ENCODE measurements around the gene TUBB1.
"Not testable (repeated sequence)": the region's sequence is repeated elsewhere in the genome, so short reads cannot be mapped to it uniquely, and the experiment has no call there.

TUBB1 gene

DNA sequence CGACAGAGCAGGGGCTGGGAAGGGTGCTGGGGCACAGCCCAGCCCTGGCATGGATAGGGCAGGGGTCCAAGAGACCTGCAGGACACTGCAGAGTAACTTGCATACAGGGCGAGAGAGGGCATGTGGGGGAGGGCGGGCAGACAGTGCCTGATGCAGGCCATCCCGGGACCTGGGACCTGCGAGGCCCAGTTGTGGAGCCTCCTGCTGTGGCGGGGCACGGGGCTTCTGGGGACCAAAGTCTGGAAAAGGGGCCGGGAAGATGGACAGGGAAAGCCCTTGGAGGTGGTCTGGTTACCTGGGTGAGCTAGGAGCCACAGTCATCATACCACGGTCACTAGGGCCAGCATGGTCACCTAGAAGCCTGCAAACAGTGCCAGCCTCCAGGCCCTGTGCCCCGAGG lies 412 bp upstream of the TUBB1 start:
- in situ Hi-C loops (cut with MboI; ENCODE audit: low sequenced_read_pairs), result no loop called here

DNA sequence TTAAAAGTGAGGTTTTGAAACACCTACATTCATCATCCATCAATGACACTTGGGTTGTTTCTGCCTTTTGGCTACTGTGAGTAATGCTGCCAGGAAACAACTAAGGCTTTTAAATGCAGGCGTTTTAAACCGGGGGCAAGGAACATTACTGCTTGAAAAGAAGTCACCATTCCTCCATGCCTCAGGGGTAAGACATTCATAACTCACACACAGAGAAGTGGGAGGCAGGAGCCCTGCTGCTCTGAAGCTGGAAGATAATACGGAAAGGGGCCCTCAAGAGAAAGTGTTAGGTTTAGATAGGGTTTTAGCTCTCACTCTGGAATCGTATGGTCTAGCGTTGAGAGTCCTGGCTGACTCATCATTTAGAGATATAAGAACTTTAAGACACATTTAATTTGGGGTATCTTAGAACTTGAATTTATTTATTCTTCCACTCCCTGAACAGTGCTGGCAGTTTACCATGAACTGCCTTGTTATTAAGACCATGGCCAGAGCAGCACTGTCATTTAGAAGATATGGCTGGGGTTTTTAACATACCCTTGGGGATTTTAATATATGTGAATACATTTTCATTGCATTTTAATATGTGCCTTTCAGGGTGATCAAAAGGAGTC lies 1.8 kb downstream of the TUBB1 start:
- in situ Hi-C loops (cut with MboI; ENCODE audit: low sequenced_read_pairs), result no loop called here

DNA sequence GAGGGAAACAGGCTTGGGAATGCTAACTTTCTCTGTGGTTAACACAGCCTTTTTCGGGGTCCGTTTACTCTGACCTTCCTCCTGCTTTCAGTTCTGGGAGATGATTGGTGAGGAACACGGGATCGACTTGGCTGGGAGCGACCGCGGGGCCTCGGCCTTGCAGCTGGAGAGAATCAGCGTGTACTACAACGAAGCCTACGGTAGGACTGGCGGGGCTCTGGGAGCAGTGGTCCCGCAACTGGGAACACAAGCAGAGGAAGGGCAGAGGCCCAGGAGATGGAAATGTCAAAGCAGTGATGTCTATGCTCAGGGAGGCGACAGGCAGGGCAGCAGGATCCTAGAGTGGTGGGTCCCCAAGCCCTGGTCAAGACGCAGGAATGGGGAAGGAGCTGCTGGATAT lies 3.5 kb downstream of the TUBB1 start:
- in situ Hi-C loops (cut with MboI; ENCODE audit: low sequenced_read_pairs), result no loop called here

DNA sequence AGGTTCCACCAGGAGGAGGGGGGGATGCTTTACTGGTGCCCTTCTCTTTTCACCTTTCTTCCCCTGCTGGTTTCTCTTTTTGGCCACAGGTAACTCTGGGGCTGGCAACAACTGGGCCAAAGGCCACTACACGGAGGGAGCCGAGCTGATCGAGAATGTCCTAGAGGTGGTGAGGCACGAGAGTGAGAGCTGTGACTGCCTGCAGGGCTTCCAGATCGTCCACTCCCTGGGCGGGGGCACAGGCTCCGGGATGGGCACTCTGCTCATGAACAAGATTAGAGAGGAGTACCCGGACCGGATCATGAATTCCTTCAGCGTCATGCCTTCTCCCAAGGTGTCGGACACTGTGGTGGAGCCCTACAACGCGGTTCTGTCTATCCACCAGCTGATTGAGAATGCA lies 4.4 kb downstream of the TUBB1 start:
- in situ Hi-C loops (cut with MboI; ENCODE audit: low sequenced_read_pairs), result no loop called here

DNA sequence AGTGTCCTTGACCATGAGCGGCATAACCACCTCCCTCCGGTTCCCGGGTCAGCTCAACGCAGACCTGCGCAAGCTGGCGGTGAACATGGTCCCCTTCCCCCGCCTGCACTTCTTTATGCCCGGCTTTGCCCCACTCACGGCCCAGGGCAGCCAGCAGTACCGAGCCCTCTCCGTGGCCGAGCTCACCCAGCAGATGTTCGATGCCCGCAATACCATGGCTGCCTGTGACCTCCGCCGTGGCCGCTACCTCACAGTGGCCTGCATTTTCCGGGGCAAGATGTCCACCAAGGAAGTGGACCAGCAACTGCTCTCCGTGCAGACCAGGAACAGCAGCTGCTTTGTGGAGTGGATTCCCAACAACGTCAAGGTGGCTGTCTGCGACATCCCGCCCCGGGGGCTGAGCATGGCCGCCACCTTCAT lies 4.9 kb downstream of the TUBB1 start:
- in situ Hi-C loops (cut with MboI; ENCODE audit: low sequenced_read_pairs), result no loop called here

DNA sequence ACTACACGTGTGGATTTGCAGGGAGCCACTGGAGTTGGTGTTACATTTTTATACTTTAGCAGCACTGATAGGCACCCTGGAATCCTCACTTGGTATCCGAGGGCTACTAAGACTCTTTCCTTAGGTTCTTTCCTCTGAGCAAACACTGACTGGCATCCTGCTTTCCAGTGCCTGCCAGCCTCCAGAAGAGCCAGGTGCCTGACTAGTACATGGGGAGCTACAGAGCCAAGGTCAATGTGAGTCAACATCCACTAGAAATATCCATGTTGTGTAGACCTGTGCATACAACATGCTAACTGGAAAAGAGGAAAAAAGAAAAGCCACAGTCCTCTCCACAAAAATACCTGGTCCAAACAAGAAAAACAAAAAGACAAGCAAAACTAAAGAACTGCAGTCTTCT lies 5.9 kb downstream of the TUBB1 start:
- in situ Hi-C loops (cut with MboI; ENCODE audit: low sequenced_read_pairs), result no loop called here

DNA sequence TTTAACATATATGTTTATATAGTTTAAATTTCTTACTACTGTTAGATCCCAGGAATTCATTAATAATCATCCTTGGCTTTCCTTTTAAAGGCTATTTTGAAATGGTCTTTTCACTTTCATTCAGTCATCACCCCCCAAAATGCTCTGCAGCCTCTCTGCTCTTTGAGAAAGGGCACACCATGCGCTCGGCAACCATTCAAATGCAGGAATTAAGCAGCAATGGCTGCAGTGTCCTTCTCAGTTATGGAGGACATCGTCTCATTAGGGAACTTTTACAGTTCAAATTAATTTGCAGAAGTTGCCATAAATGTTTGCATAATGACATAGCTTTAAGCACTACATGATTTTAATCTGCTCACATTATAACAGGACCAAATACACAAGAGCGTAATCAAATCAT lies 6.3 kb downstream of the TUBB1 start:
- in situ Hi-C loops (cut with MboI; ENCODE audit: low sequenced_read_pairs), result no loop called here

DNA sequence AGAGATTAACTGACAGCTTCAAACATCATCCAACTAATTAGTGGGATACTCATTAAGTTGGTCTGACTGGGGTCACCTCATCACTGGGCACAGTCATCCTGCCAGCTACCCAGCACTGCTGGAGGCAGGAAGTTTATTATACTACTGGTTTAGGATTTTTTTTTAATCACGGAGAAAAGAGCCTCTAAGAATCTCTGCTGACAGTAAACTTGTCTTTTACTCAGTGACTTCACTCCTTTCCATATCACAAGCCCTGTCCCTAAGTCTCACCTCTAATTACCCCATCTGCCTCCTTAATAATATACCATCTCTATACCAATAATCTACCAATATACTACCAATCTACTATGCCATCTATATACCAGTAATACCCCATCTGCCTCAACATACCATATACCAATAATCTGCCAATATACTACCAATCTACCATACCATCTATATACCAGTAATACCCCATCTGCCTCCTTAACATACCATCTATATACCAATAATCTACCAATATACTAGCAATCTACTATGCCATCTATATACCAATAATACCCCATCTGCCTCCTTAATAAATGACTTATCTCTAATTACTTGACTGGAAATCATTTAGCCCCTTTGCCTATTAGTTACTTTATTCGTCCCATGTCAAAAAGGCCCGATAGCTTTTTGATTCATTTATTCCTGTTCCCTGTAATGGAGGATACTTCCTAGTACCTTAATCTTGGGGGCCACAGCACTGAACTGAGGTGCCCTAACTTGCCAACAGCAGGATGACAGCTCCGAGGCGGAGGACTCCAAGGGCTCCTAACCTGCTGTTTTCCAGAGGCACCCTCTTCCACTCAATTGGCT lies 7.9 kb downstream of the TUBB1 start:
- in situ Hi-C loops (cut with MboI; ENCODE audit: low sequenced_read_pairs), result no loop called here

DNA sequence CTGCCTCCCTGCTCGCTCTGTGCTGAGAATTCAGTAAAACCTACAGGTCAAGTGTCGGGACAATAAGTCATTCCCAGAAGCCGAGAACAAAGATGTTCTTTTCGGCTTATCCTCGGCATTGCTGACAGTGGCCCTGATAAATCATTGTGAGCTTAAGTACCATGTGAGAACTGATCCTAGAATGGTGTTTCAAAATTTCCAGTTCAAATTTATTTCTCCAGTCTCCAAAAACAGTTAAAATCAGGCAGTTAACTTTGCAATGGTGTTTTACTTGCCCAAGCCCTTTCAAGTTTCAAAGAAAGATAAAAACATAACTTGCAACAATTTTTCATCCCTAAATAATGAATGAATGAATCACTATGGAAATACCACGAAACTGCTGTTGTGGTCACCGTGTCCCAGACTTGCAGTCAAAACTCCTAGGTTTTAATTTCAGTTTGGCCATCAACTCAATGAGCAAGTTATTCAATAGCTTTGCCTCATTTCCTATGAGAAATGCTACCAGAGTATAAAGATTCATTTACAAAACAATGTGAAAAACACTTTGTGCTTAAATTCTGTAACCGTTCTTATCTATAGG lies 8.6 kb downstream of the TUBB1 start:
- in situ Hi-C loops (cut with MboI; ENCODE audit: low sequenced_read_pairs), result no loop called here

DNA sequence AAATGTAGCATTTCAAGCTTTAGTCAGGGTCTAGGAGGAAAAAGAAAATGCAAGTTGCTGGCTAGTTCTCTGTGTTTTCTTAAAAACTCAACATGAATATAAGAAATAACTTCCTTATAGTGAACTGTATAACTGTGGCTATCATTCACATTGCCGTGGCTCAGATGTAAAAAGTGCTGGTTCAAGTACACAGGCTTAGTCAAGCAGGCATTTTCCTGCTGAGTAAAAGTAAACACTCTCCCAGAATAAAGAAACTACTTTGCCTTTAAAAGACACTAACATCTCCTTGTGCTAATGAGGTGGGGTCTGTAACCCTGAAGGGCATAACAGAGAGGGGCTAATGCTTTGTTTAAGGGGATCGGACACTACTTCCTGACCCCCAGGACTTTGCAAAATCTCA lies 9.6 kb downstream of the TUBB1 start:
- in situ Hi-C loops (cut with MboI; ENCODE audit: low sequenced_read_pairs), result no loop called here

DNA sequence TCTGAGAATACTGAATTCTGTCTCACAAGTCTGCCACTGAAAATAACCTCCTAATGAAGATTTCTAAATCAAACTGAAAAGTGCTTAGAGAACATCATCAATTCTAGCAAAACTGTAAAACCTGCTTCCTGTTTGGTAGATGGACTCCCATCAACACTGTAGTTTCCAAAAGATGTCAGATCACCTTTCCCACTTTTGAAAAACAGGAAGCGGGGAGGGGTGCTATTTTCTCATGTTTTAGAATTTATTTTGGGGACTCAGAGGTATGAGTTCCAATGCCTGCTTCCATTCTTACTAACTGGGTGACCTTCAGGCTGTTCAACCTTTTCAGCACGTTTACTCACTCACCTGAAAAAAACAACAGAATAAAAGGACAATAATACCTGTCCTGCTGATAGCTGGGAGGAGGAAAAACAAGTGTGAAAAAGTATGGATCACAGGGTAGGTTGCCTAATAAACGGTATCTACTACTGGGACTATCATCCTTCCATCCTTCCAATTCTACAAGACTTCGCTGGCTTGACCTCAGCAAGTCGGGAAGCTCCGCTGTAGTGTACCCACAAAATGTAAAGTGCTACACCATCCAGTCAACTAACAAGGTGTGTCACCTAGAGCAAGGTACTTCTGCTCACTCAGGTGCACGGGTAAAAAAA lies 11.8 kb downstream of the TUBB1 start:
- in situ Hi-C loops (cut with MboI; ENCODE audit: low sequenced_read_pairs), result no loop called here

DNA sequence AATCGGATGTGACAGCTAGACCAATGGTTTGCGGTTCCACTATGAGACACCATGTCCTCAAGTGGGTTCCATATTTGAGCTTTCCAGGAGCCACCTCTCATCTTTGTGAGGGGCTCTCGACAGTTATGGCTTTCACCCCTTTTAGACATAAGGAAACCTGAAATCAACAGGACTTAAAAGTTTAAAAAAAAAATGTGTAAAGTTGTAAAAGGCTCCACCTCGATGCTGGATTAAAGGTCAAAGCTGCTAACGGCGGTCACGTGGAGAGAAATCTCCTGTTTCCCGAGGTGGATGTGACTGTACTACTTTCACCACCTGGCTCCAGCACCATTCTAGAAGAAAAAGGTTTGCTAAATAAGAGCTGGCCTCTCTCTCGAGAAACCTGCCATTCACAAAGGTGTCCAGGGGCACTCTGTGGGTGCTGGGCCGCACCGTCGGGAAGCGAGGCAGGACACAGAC lies 12.4 kb downstream of the TUBB1 start:
- in situ Hi-C loops (cut with MboI; ENCODE audit: low sequenced_read_pairs), result no loop called here

DNA sequence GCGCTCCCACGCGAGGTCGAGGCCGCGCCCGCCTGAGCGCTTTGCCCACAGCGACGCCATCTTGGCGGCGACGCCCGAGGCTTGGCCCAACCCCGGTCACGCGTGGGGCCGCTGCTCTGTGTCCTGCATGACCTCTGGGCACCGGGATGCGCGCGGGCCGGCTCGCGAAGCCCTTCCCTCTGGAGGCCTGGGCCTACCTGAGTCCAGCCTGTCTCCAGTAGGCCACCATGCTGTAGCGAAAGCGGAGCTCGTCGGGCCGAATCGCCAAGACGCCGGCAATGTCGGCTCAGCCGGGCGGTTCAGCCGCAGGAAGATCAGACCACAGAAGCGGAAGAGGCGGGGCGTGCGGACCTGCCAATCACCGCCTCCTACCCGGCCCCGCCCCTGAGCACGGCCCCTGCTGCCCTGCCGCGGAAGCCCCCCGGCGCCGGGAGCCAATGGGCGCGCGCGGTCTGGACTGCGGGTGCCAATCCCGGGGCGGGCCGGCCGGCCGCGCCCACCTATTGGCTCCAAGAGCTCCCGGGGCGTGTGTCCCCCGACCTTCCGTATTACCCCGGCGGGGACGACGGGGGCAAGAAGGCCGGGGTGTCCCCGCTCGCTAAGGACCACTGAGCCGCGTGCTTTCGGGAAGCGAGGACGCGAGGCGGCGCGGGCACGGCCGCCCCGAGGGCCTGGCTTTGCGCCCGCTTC lies 12.9 kb downstream of the TUBB1 start, which contains the start of gene ATP5F1E:
Gene ATP5F1E (minus strand): TSS at position 313 of the 690 bp plus-strand sequence. CDS start 84 bp downstream, at position 229.
- in situ Hi-C loops (cut with MboI; ENCODE audit: low sequenced_read_pairs), result no loop called here

DNA sequence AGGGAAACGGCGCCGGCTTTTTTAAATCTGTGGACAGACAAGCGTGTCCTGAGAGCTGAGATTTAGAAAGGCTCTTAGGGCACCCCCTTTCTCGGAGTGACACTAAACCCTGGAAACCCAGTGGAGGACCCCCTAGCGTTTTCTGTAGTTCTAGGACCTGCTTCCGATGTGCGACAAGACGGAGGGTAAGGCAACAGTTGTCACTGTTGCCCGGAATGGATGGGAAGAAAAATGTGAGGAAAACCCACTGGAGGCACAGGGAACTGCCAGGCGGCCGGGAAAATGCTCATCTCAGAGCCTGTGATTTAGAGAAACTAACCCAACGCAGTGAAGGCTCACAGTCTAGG lies 13.5 kb downstream of the TUBB1 start:
- in situ Hi-C loops (cut with MboI; ENCODE audit: low sequenced_read_pairs), result no loop called here

DNA sequence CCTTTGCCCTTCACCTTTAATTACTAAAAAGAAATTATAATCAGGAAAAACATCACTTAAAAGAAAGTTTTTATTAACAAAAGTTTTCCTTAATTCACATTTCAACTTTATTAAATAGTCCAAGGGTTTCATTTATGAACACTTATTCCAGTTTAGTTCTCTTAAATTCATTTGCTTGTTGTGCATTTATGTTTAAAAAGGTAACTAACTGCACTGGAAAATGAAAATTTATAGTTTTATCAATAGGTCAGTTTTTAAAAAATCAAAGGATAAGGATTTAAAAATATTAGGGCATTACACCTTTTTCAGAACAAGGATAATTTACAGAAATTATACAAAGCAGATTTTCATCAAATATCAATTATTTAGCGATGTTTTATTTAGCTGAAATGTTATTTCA lies 13.9 kb downstream of the TUBB1 start:
- in situ Hi-C loops (cut with MboI; ENCODE audit: low sequenced_read_pairs), result no loop called here

DNA sequence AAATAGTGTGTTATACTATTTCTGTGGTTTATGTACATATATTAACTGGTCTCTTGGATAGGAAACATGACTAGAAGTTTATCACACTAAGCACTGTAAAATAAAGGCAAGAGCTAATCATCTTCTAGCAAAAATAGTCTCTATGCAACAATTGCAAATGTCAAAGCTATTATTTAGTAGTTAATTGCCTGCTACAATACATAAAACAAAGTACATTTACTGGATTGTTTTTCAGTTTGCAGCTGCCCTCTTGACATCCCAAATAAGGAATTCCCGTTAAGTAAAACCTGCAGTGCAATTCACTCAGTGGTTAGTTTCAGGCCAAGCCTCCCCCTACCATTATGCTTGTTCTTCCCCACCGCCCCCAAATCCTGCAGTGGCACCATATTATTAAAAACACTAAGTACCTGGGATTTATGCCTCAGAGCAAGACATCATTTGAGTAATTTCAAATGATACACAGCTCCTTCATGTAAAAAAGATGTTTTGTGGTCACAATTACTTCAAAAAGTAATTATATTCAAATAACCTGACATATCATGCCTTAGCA lies 14.5 kb downstream of the TUBB1 start:
- in situ Hi-C loops (cut with MboI; ENCODE audit: low sequenced_read_pairs), result no loop called here

DNA sequence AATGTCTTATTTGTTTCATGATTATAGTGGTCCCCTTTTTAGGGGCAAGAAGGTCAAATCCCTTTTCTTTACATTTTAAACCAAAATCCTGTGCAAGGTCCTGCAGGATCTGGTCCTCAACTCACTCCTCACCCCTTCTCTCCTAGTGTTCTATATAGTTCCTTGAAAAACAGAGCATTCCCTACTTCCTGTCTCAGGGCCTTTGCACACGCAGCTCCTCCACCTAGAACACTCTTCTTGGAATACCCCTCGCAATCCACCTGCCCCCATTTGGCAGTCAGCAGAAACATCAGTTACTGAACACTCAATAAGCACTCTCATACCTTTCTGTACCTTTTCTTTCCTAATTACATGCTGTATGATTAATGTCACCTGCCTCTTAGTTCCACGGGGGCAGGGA lies 16.2 kb downstream of the TUBB1 start:
- in situ Hi-C loops (cut with MboI; ENCODE audit: low sequenced_read_pairs), result no loop called here

DNA sequence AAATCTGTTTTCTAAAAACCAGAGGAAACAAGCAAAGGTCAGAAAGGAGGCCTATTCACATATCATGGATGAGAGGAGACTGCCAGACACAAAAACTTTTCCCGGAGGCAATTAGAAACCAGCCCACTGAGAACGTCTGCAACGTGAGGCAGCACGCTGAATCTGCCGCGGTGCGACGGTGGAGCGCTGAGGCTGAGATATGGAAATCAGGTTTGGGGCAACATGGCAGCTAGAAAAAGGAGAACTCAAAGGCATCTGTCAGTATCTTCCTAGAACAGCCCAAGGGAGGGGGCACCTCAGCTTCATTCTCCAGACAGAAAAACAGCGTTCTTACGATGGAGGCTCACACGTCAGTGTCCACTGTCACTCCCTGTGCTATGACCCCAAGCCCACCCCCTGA lies 18.2 kb downstream of the TUBB1 start:
- in situ Hi-C loops (cut with MboI; ENCODE audit: low sequenced_read_pairs), result no loop called here

DNA sequence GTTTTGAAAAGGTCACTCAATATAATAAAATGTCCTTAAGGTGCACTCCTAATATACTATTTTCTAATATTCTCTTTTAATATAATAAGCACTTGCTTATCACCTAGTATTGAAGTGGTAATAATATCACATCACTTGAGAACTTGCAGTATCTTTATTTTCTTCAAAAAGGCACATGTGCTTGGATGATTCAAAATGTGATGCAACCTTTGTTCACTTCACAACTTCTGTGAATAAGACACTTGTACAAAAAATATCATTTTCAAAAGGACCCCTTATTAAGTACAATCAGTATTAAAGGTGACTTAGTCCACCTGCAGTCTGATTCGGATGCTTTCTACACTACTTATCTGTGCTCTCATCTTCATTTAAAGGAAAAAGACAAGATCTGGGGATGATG lies 20.0 kb downstream of the TUBB1 start:
- in situ Hi-C loops (cut with MboI; ENCODE audit: low sequenced_read_pairs), result no loop called here

DNA sequence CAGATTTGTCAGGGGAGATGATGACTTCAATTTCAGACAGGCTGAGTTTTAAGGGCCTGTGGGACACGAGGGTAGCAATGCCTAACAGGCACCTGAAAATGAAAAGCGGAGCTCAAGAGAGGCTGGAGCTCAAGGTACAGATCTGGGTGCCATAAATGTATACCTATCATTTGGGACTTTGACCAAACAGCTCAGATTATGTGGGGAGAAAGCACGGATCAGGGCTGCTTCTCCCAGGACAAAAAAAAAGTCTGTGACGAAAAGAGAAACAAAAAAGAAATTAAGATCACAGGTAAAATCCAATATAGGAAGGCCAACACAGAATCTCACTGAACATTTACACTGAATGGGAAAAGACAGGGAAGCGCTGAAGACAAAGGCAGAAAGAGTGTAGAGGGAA lies 21.4 kb downstream of the TUBB1 start:
- in situ Hi-C loops (cut with MboI; ENCODE audit: low sequenced_read_pairs), result no loop called here

DNA sequence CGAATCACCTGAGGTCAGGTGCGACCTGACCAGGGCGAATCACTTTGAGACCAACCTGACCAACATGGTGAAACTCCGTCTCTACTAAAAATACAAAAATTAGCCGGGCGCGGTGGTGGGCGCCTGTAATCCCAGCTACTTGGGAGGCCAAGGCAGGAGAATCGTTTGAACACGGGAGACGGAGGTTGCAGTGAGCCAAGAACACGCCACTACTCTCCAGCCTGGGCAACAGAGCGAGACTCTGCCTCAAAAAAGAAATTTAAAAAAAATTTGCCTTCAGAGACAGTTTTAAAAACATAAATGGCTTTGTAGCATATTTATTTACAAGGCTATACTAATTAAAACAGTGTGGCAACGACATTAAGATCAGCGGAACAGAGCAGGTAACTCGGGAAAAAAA lies 22.3 kb downstream of the TUBB1 start:
- in situ Hi-C loops (cut with MboI; ENCODE audit: low sequenced_read_pairs), result not testable (repeated sequence)

Measured in HL-60/S4 treated with phorbol 12-myristate 13-acetate at 8.2 ng/mL for 4 days and 3 days (cell line).